Chondrocyte (in vitro differentiated cells): Measurements from ENCODE around the gene PLEKHG3. TPM values are rescaled to one million over a fixed set of nuclear protein-coding genes. Genes with fewer than 3 reads are reported as not detected.

Source experiments
- DNase-seq: peaks from one replicate; pipeline ENCODE4 v3.0.0; 2021; ENCODE audit warnings: mixed read lengths, low spot score
- H3K27ac Mint-ChIP-seq: one replicate; pipeline ENCODE4 v1.8.0; 2021; ENCODE audit warnings: mild to moderate bottlenecking, moderate library complexity, mixed read lengths; ENCODE audit not compliant: unreplicated experiment
- H3K27me3 Mint-ChIP-seq: 2 replicates; pipeline ENCODE4 v1.8.0; 2021; ENCODE audit warnings: low read depth, mixed read lengths
- H3K36me3 Mint-ChIP-seq: 2 replicates; pipeline ENCODE4 v1.8.0; 2021; ENCODE audit warnings: low read depth, mixed read lengths
- H3K4me1 Mint-ChIP-seq: 2 replicates; pipeline ENCODE4 v1.8.0; 2021; ENCODE audit warnings: low read depth, mild to moderate bottlenecking, mixed read lengths
- H3K4me3 Mint-ChIP-seq: one replicate; pipeline ENCODE4 v1.8.0; 2021; ENCODE audit warnings: mild to moderate bottlenecking, moderate library complexity, mixed read lengths; ENCODE audit not compliant: unreplicated experiment
- H3K9me3 Mint-ChIP-seq: 2 replicates; pipeline ENCODE4 v1.8.0; 2021; ENCODE audit warnings: low read depth, mixed read lengths
- CTCF ChIP-seq: fragments of 200-600 bp; sonication (generic); IDR thresholded peaks from 2 replicates; pipeline ENCODE4 v1.5.0; 2021; ENCODE audit warnings: antibody characterized with exemption, mild to moderate bottlenecking, moderate library complexity
- total RNA-seq: library from RNA; stranded (reverse); gene quantifications from 3 replicates; pipeline ENCODE4 v1.2.1, GENCODE V29; 2021

PLEKHG3 gene
- total RNA-seq, 1 donor from 2014 or later = 131 TPM

GRCh38 chr14:64787619-64788018 lies 83.4 kb downstream of the PLEKHG3 start:
- no peaks in the 10 kb centered on the region for H3K9me3 Mint-ChIP-seq

GRCh38 chr14:64788706-64789105 lies 84.5 kb downstream of the PLEKHG3 start:
- no peak for DNase-seq
- peaks cover 41% of the 10 kb centered on the region for H3K4me1 Mint-ChIP-seq
- H3K36me3 Mint-ChIP-seq = no peaks in the 10 kb centered on the region
- H3K4me3 Mint-ChIP-seq = peak overlapping the region; percentile 19
- no peak for TF ChIP-seq CTCF
- H3K27ac Mint-ChIP-seq = peak overlapping the region; percentile 89
- no peaks in the 10 kb centered on the region for H3K9me3 Mint-ChIP-seq
- H3K27me3 Mint-ChIP-seq = no peaks in the 10 kb centered on the region

More at GRCh38 chr14:64787619-64788018, 83.4 kb downstream of the PLEKHG3 start:
- peak; percentile 39 for DNase-seq
- no peak for TF ChIP-seq CTCF
- H3K27ac Mint-ChIP-seq = no peak overlapping the region
- H3K36me3 Mint-ChIP-seq = no peaks in the 10 kb centered on the region
- H3K4me3 Mint-ChIP-seq = no peak overlapping the region
- peaks cover 41% of the 10 kb centered on the region for H3K4me1 Mint-ChIP-seq
- no peaks in the 10 kb centered on the region for H3K27me3 Mint-ChIP-seq

- Mint-ChIP-seq H3K36me3 (peaks cover 2% of the 10 kb centered on the region), H3K27ac (no peak overlapping the region), H3K9me3 (no peaks in the 10 kb centered on the region), H3K4me3 (no peak overlapping the region), H3K27me3 (no peaks in the 10 kb centered on the region), H3K4me1 (peaks cover 41% of the 10 kb centered on the region)
- no peak for TF ChIP-seq CTCF
- DNase-seq = no peak
These were observed 85.5 kb downstream of the PLEKHG3 start for GRCh38 chr14:64789696-64790095.

GRCh38 chr14:64790478-64790877 lies 86.3 kb downstream of the PLEKHG3 start:
- DNase-seq = peak; percentile 19
- H3K27ac Mint-ChIP-seq = no peak overlapping the region
- TF ChIP-seq CTCF = no peak
- H3K4me3 Mint-ChIP-seq = no peak overlapping the region
- peaks cover 2% of the 10 kb centered on the region for H3K36me3 Mint-ChIP-seq
- no peaks in the 10 kb centered on the region for H3K27me3 Mint-ChIP-seq
- H3K4me1 Mint-ChIP-seq = peaks cover 41% of the 10 kb centered on the region
- H3K9me3 Mint-ChIP-seq = no peaks in the 10 kb centered on the region

- Mint-ChIP-seq H3K27ac (no peak overlapping the region), H3K36me3 (peaks cover 2% of the 10 kb centered on the region), H3K4me1 (peaks cover 31% of the 10 kb centered on the region), H3K9me3 (no peaks in the 10 kb centered on the region), H3K4me3 (no peak overlapping the region), H3K27me3 (no peaks in the 10 kb centered on the region)
- peak; percentile 59 for DNase-seq
- TF ChIP-seq CTCF = no peak
These were observed 88.0 kb downstream of the PLEKHG3 start for GRCh38 chr14:64792231-64792630.
